ENCODE results near the gene CTXN2. TPM values are rescaled to one million over a fixed set of nuclear protein-coding genes. Genes with fewer than 3 reads are reported as not detected.

Gene CTXN2
- total RNA-seq, 4 donors from 2014 or later: not detected

DNA sequence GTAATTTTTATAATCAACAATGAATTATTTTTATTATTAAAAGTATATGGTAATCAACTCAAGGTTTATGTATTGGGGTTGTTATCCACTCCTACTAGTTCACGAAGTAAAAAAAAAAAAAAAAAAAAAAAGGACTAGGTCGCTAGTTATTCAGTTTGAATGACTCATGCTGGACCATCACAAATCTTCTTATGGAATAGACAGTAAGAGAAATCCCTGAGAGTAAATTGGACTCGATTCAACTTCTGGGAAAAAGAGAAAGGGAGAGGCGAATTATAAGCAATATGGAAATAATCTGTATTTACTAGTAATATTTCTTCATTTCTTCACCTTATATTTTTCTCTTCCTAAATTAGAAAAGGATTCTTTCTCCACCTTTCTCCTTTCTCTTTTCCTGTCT is 15.4 kb upstream of the CTXN2 start:
- Histone ChIP-seq H3K4me3 (no peak overlapping the region), H3K27ac (no peak overlapping the region), H3K9me3 (peaks cover 0 to 3% (median 0%) of the 10 kb centered on the region in 4 donors), H3K27me3 (no peaks in the 10 kb centered on the region), H3K36me3 (no peaks in the 10 kb centered on the region), H3K4me1 (peaks cover 0 to 12% (median 3%) of the 10 kb centered on the region in 4 donors)
- no peak for TF ChIP-seq EP300 (IDR thresholded peaks at IDR 0.05)
- TF ChIP-seq, protein P1, sequence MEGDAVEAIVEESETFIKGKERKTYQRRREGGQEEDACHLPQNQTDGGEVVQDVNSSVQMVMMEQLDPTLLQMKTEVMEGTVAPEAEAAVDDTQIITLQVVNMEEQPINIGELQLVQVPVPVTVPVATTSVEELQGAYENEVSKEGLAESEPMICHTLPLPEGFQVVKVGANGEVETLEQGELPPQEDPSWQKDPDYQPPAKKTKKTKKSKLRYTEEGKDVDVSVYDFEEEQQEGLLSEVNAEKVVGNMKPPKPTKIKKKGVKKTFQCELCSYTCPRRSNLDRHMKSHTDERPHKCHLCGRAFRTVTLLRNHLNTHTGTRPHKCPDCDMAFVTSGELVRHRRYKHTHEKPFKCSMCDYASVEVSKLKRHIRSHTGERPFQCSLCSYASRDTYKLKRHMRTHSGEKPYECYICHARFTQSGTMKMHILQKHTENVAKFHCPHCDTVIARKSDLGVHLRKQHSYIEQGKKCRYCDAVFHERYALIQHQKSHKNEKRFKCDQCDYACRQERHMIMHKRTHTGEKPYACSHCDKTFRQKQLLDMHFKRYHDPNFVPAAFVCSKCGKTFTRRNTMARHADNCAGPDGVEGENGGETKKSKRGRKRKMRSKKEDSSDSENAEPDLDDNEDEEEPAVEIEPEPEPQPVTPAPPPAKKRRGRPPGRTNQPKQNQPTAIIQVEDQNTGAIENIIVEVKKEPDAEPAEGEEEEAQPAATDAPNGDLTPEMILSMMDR (IDR thresholded peaks at IDR 0.05): no peak
- TF ChIP-seq POLR2A (IDR thresholded peaks at IDR 0.05): no peak
- DNase-seq (ENCODE audit: low spot score in 2 of 2): no peak
- 77 to 79% methylated on average over 4 of the region's 4 CpGs for WGBS, 2 donors

DNA sequence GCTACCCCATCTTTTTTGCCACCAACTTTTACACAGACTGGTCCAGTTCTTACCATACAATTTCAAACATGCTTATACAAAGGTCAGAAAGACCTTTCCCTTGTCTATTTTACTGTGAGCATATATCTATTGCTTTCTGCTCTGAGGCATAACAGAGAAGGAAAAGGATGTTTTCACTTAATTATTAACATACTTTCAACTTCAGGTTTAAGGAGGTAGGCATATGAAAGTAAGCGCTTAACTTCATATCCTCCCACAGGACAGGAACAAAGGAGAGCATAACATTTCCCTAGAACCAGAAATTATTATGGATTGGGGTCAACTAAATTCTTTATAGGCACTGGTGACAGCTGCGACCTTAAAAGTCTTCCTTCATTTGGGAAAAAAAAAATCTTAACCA is 14.5 kb upstream of the CTXN2 start:
- Histone ChIP-seq H3K27ac (peak overlapping the region in 2 of 4 donors; percentile 88 to 89), H3K36me3 (no peaks in the 10 kb centered on the region), H3K4me1 (peaks cover 0 to 12% (median 3%) of the 10 kb centered on the region in 4 donors), H3K9me3 (peaks cover 0 to 3% (median 0%) of the 10 kb centered on the region in 4 donors), H3K27me3 (no peaks in the 10 kb centered on the region), H3K4me3 (peak overlapping the region; percentile 68 to 79 (median 72))
- TF ChIP-seq POLR2A (IDR thresholded peaks at IDR 0.05) (no peak), EP300 (IDR thresholded peaks at IDR 0.05) (no peak)
- TF ChIP-seq, protein P1 (IDR thresholded peaks at IDR 0.05): no peak
- WGBS, 2 donors: 45 to 53% methylated on average over 2 of the region's 2 CpGs
- no peak for DNase-seq (ENCODE audit: low spot score in 2 of 2)

DNA sequence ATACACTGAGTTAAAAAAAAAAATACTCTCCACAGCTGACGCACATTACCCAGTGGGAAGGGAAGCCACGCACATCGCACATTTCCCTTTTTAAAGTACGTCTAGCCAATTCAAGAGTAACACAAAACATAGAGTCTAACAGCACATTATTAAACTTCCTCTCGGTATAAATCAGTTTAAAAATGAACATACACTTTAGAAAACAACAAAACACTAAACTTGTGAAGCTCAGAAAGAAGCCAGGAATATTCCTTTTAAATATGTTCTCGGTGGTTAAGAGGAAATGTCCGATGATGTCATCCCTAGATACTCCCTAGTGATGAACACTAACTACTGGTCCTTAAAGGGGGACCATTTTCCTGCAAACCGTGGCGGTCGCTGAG is 14.1 kb upstream of the CTXN2 start:
- 1 to 2% methylated on average over 10 of the region's 10 CpGs for WGBS, 2 donors
- TF ChIP-seq POLR2A (IDR thresholded peaks at IDR 0.05) (no peak), EP300 (IDR thresholded peaks at IDR 0.05) (no peak)
- TF ChIP-seq, protein P1 (IDR thresholded peaks at IDR 0.05): no peak

DNA sequence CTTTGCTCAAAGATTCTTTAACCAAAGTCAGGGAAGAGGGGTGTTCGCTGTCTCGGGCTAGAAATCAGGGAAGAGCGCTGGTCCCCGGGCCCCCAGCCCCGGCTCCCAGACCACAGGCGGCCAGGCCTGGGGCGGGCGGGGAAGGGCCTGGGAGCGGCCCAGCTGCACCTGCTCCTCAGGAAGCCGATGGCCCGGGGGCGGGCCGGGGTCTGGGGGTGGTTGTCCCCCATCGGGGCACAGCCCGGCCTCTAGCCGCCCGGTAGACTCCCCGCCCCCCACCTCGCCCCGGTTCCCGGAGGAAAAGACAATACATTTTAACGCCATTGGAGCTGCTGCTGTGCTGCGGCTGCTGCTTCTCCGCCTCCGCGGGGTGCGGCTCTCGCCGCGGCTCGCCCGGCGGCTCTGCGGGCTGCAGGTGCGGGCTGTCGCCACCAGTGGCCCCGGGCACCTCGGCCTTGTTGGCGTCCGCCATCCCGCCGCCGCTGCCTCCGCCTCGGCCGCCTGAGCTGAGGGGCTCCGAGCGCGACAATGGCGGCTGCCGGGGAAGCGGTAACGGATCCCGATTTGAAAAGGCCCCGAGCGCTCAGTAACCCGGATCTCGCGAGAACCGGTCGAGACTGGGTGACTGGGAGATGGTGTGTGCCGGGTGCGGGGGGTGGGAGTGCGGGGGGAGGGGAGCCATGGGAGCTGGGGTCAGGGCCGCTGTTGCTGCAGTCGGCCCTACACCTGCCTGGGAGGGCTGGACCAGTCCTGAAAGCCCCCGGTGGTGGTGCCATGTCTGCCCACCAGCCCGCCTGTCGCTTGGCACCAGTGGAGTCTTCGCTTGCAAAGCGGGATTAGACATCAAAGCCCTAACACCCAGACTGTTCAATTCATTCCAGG is 13.5 kb upstream of the CTXN2 start, which contains the start of gene MYEF2:
TSS of gene MYEF2 (minus strand) at position 530 of the 882 bp plus-strand sequence. CDS start at position 472, 58 bp downstream.
- TF ChIP-seq EP300 (IDR thresholded peaks at IDR 0.05) (no peak), POLR2A (IDR thresholded peaks at IDR 0.05) (no peak)
- TF ChIP-seq, protein P1 (IDR thresholded peaks at IDR 0.05): no peak
- 4 to 8% methylated on average over 24 to 30 of the region's 71 CpGs for WGBS, 2 donors
- no peaks in the 10 kb centered on the region for H3K9me3 ChIP-seq
- H3K27ac ChIP-seq: peak within 1 kb of the TSS; percentile 72 to 89 (median 83)
- peak; percentile 24 to 36 for DNase-seq (ENCODE audit: low spot score in 2 of 2)
- H3K36me3 ChIP-seq: no peaks in the 10 kb centered on the region
- H3K27me3 ChIP-seq: no peaks in the 10 kb centered on the region
- H3K4me3 ChIP-seq: peak within 1 kb of the TSS; percentile 68 to 79 (median 72)
- peaks cover 0 to 12% (median 3%) of the 10 kb centered on the region in 4 donors for H3K4me1 ChIP-seq

More for the DNA sequence above, 14.1 kb upstream of the CTXN2 start:
- H3K4me1 ChIP-seq: peaks cover 0 to 12% (median 3%) of the 10 kb centered on the region in 4 donors
- H3K9me3 ChIP-seq: peaks cover 0 to 3% (median 0%) of the 10 kb centered on the region in 4 donors
- H3K36me3 ChIP-seq: no peaks in the 10 kb centered on the region
- no peak for DNase-seq (ENCODE audit: low spot score in 2 of 2)
- H3K4me3 ChIP-seq: peak overlapping the region; percentile 68 to 79 (median 72)
- no peaks in the 10 kb centered on the region for H3K27me3 ChIP-seq
- H3K27ac ChIP-seq: peak overlapping the region; percentile 72 to 89 (median 83)

DNA sequence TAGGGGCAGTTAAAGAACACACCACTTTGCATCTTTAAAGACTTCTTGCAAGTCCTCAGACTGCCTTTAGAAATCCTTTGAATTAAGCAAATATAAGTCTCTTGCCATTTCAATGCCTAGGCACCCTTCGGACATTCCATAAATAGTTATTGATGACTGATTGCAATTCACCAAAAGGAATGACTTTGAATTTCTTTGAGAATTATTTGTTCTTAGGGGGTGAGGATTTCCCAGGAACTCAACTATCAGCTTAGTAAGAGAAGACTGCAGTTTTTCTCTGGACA is 12.9 kb upstream of the CTXN2 start:
- H3K9me3 ChIP-seq: no peaks in the 10 kb centered on the region
- no peak for TF ChIP-seq EP300 (IDR thresholded peaks at IDR 0.05)
- TF ChIP-seq, protein P1 (IDR thresholded peaks at IDR 0.05): no peak
- no peak for TF ChIP-seq POLR2A (IDR thresholded peaks at IDR 0.05)
- H3K36me3 ChIP-seq: no peaks in the 10 kb centered on the region
- peaks cover 0 to 12% (median 3%) of the 10 kb centered on the region in 4 donors for H3K4me1 ChIP-seq
- no peak overlapping the region for H3K27ac ChIP-seq
- no peak for DNase-seq (ENCODE audit: low spot score in 2 of 2)
- peak overlapping the region in 3 of 4 donors; percentile 70 to 79 (median 75) for H3K4me3 ChIP-seq
- H3K27me3 ChIP-seq: no peaks in the 10 kb centered on the region
- WGBS, 2 donors: 77 to 94% methylated on average over 1 of the region's 1 CpG
